ENCODE results near the gene SUGP2. TPM values are rescaled to one million over a fixed set of nuclear protein-coding genes. Genes with fewer than 3 reads are reported as not detected.

Gene SUGP2
- total RNA-seq, 1 experiment from 2014 or later, result 95.2 TPM

DNA sequence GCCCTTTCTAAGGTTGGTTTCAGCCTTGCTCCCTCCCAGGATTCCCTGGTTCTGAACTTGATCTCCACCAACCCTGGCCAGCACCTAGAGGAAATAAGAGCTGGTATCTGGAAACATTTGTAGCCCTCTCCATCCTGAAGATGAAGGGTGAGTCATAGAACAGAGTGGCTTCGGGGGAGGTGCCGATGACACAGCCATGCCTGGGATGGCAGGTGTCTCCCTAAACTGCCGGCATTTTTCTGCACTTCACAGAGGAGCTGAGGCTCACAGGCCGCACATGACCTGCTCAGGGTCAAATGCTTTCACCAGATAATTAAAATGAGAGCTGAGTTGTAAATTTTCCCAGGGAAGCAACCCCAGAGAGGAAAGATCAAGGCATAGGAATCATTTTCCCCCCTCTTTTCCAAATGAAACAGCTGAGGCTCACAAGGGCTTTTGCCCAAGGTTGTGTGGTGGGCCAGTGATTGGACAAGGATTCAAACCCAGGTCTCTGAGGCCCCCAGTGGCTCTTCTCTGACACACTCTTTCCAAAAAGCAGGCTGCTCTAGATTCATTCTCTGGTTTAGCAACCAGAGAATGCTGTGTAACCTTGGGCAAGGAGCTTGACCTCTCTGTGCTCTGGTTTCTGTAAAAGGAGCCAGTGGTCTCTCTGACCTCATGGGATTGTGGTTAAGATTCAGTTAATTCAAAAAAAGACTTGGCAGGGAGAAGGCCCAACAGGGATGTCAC, 29.3 kb upstream of the SUGP2 start:
- Histone ChIP-seq H4K8ac (replicated peaks; ENCODE audit: insufficient read length, low read depth, low read length) (no peak overlapping the region), H4K20me1 (ENCODE audit: control insufficient read depth, insufficient read depth, insufficient read length) (no peaks in the 10 kb centered on the region), H3K56ac (ENCODE audit: insufficient read length, low read depth, low read length) (no peak overlapping the region), H2AK5ac (ENCODE audit: insufficient read length, low read length) (no peak overlapping the region), H2AFZ (ENCODE audit: low read length) (no peak overlapping the region), H2BK12ac (ENCODE audit: insufficient read length, low read depth, low read length) (no peak overlapping the region), H3K9ac (ENCODE audit: extremely low read depth, insufficient read length, low read length) (no peak overlapping the region), H3K27me3 (ENCODE audit: insufficient read depth, low read length) (peaks cover 11% of the 10 kb centered on the region; the same call in 1 of the 2 replicates), H3K23ac (ENCODE audit: insufficient read length, low read depth, low read length) (no peak overlapping the region), H3K23me2 (ENCODE audit: insufficient read length, low read depth, low read length, poor library complexity, severe bottlenecking) (peaks cover 4% of the 10 kb centered on the region), H3K14ac (ENCODE audit: insufficient read depth, low read length) (no peak overlapping the region), H4K91ac (ENCODE audit: insufficient read length, low read depth, low read length) (no peak overlapping the region), H3K4me2 (ENCODE audit: insufficient read depth, insufficient read length, low read length) (peak overlapping the region; percentile 51), H2BK20ac (ENCODE audit: low read depth, low read length, poor library complexity, severe bottlenecking) (no peak overlapping the region), H4K5ac (ENCODE audit: insufficient read length, low read depth, low read length) (no peak overlapping the region), H3K79me1 (ENCODE audit: insufficient read depth, low read depth, low read length, poor library complexity, severe bottlenecking) (no peaks in the 10 kb centered on the region), H3K9me3 (ENCODE audit: control insufficient read depth, low read depth, low read length) (no peaks in the 10 kb centered on the region), H2BK5ac (ENCODE audit: insufficient read length, low read length) (no peak overlapping the region), H3T11ph (ENCODE audit: low read length) (no peak overlapping the region), H3K18ac (ENCODE audit: insufficient read length, low read depth, low read length) (no peak overlapping the region), H3K4ac (ENCODE audit: low read depth, low read length) (no peak overlapping the region), H3K4me1 (ENCODE audit: insufficient read depth, low read length) (peaks cover 3% of the 10 kb centered on the region; the same call in 1 of the 2 replicates), H3K79me2 (ENCODE audit: insufficient read depth, low read length) (no peaks in the 10 kb centered on the region), H2BK15ac (ENCODE audit: low read depth, low read length) (no peak overlapping the region), H2BK120ac (ENCODE audit: low read depth, low read length, poor library complexity, severe bottlenecking) (no peak overlapping the region), H3K27ac (ENCODE audit: insufficient read length, low read depth, low read length) (no peak overlapping the region)
- peaks cover 36% of the 10 kb centered on the region for H3K27me3 Mint-ChIP-seq (ENCODE audit: low read depth)
- no peaks in the 10 kb centered on the region; a peak in 1 of 5 replicates for H3K9me3 Mint-ChIP-seq
- peaks cover 20 to 21% of the 10 kb centered on the region in 2 experiments for H3K4me1 Mint-ChIP-seq
- WGBS (ENCODE audit: extremely low coverage, insufficient read length, low lambda C conversion rate), result no CpG with 5 or more reads among the region's 4 CpGs
- peaks cover 13 to 29% (median 15%) of the 10 kb centered on the region in 3 experiments for H3K36me3 Mint-ChIP-seq (ENCODE audit: insufficient read depth in 1 of 3, low read depth in 3 of 3)
- TF ChIP-seq, protein P1, sequence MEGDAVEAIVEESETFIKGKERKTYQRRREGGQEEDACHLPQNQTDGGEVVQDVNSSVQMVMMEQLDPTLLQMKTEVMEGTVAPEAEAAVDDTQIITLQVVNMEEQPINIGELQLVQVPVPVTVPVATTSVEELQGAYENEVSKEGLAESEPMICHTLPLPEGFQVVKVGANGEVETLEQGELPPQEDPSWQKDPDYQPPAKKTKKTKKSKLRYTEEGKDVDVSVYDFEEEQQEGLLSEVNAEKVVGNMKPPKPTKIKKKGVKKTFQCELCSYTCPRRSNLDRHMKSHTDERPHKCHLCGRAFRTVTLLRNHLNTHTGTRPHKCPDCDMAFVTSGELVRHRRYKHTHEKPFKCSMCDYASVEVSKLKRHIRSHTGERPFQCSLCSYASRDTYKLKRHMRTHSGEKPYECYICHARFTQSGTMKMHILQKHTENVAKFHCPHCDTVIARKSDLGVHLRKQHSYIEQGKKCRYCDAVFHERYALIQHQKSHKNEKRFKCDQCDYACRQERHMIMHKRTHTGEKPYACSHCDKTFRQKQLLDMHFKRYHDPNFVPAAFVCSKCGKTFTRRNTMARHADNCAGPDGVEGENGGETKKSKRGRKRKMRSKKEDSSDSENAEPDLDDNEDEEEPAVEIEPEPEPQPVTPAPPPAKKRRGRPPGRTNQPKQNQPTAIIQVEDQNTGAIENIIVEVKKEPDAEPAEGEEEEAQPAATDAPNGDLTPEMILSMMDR (conservative IDR thresholded peaks at IDR 0.05), result no peak
- H3K27ac Mint-ChIP-seq, result peak overlapping the region; percentile 44 to 82 (median 59); a peak in 3 of 7 replicates
- H3K4me3 Mint-ChIP-seq, result peak overlapping the region; percentile 62 to 84
- DNase-seq, result no peak
